Measurements from ENCODE around the gene PALM. TPM values are rescaled to one million over a fixed set of nuclear protein-coding genes. Genes with fewer than 3 reads are reported as not detected.

Gene PALM
- total RNA-seq, 6 experiments from 2014 or later: 4.6 to 12.7 (median 7.1) TPM

DNA sequence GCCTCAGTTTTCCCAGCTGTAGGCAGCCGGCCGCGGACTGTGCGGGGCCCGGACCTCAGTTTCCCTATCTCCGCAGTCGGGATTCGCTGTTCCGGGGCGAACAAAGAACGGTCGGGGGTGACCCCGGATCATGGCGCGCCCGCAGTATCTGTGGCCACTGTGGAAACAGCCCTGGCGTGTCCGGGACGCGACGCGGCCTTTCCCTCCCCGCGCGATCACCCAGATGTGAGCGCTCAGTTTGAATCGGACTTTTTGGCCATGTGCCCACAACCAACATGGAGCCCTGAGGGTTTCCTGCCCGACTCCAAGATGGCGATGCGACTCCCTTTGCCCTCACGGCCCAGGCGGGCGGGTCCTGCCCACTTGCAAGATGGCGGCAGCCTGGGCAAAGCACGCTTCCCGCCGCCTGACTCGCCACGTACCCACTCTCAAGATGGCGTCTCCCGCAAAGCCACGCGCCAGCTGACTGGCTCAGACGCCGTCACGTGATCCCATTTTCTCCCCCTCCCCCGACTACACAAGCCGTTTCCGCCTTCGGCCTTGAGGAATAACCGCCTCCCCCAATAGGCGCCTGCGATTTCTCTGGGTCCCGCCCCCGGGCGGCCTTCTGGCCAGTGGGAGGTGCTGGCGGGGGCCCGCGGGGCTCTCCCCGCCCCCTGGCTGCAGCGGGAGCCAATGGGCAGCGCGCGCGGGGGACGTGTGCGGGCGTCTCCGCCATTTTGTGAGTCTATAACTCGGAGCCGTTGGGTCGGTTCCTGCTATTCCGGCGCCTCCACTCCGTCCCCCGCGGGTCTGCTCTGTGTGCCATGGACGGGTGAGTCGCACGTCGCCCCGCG lies 88.2 kb downstream of the PALM start, which contains the start of gene PTBP1:
Gene PTBP1, plus strand, starts transcription at position 761 of the 836 bp plus-strand sequence. Its CDS starts 46 bp downstream, at position 807.
- Histone ChIP-seq H3K27ac (peak within 1 kb of the TSS; percentile 95 to 97 (median 96)), H3K9me3 (no peaks in the 10 kb centered on the region), H3K36me3 (peaks cover 0 to 9% (median 2%) of the 10 kb centered on the region in 4 donors), H3K4me1 (peaks cover 0 to 29% (median 19%) of the 10 kb centered on the region in 4 donors), H3K27me3 (no peaks in the 10 kb centered on the region), H3K4me3 (peak within 1 kb of the TSS; percentile 90 to 95 (median 93))
- WGBS (ENCODE audit: insufficient coverage, low coverage, low lambda C conversion rate, missing lambda C conversion rate): under 1% methylated on average over 23 of the region's 83 CpGs
- DNase-seq (peak; percentile 100), ATAC-seq (peak; percentile 79 to 90 (median 86))
- intact Hi-C loops (cut with DNase I): no loop called here
- TF ChIP-seq, protein P1, sequence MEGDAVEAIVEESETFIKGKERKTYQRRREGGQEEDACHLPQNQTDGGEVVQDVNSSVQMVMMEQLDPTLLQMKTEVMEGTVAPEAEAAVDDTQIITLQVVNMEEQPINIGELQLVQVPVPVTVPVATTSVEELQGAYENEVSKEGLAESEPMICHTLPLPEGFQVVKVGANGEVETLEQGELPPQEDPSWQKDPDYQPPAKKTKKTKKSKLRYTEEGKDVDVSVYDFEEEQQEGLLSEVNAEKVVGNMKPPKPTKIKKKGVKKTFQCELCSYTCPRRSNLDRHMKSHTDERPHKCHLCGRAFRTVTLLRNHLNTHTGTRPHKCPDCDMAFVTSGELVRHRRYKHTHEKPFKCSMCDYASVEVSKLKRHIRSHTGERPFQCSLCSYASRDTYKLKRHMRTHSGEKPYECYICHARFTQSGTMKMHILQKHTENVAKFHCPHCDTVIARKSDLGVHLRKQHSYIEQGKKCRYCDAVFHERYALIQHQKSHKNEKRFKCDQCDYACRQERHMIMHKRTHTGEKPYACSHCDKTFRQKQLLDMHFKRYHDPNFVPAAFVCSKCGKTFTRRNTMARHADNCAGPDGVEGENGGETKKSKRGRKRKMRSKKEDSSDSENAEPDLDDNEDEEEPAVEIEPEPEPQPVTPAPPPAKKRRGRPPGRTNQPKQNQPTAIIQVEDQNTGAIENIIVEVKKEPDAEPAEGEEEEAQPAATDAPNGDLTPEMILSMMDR (IDR thresholded peaks at IDR 0.05): peak in 3 of 4 donors; percentile 12 to 36 (median 30)
- TF ChIP-seq POLR2A (IDR thresholded peaks at IDR 0.05): peak; percentile 71

Other genes starting within 250 kb of the PALM start
- 10 to 100 TPM; 48.4 to 69.9 (median 59.1) TPM for gene SHC2, start 247.9 kb upstream of the PALM start, total RNA-seq
- under 1 TPM; 0.11 to 0.69 (median 0.31) TPM for gene MADCAM1, start 212.4 kb upstream of the PALM start, total RNA-seq
- gene TPGS1, start 201.4 kb upstream of the PALM start, total RNA-seq: 10 to 100 TPM in 3 of 6 experiments, 1 to 10 TPM in 3; 8.2 to 42.2 (median 10.3) TPM
- 10 to 100 TPM; 44.8 to 81.8 (median 49.5) TPM for gene CDC34, start 177.2 kb upstream of the PALM start, total RNA-seq
- gene GZMM, start 164.9 kb upstream of the PALM start, total RNA-seq: under 1 TPM in 3 of 6 experiments, not detected in 3; 0.59 to 0.95 (median 0.74) TPM
- 100 to 1,000 TPM in 4 of 6 experiments, 10 to 100 TPM in 2; 88.6 to 369 (median 124) TPM for gene BSG, start 136.3 kb upstream of the PALM start, total RNA-seq
- under 1 TPM in 5 of 6 experiments, not detected in 1; 0.05 to 0.27 (median 0.09) TPM for gene HCN2, start 119.1 kb upstream of the PALM start, total RNA-seq
- gene POLRMT, start 75.4 kb upstream of the PALM start, total RNA-seq: 10 to 100 TPM; 25.9 to 42.9 (median 33.3) TPM
- gene FGF22, start 69.1 kb upstream of the PALM start, total RNA-seq: under 1 TPM in 1 of 6 experiments, not detected in 5; 0.15 TPM
- 10 to 100 TPM; 18.3 to 85.0 (median 28.8) TPM for gene RNF126, start 45.7 kb upstream of the PALM start, total RNA-seq
- gene FSTL3, start 32.5 kb upstream of the PALM start, total RNA-seq: 10 to 100 TPM in 3 of 6 experiments, 1 to 10 TPM in 3; 4.2 to 18.7 (median 10.4) TPM
- gene PRSS57, start 13.5 kb upstream of the PALM start, total RNA-seq: under 1 TPM in 1 of 6 experiments, not detected in 5; 0.20 TPM
- gene MISP, start 42.2 kb downstream of the PALM start, total RNA-seq: under 1 TPM in 1 of 6 experiments, not detected in 5; 0.09 TPM
- gene PTBP1, start 88.5 kb downstream of the PALM start, total RNA-seq: 100 to 1,000 TPM in 5 of 6 experiments, 10 to 100 TPM in 1; 91.1 to 150 (median 129) TPM
- gene PLPPR3, start 113.0 kb downstream of the PALM start, total RNA-seq: not detected
- 1 to 10 TPM in 2 of 6 experiments, under 1 TPM in 1, not detected in 3; 0.15 to 3.6 (median 1.8) TPM for gene AZU1, start 118.9 kb downstream of the PALM start, total RNA-seq
- 1 to 10 TPM in 2 of 6 experiments, not detected in 4; 2.3 to 2.9 TPM for gene PRTN3, start 132.1 kb downstream of the PALM start, total RNA-seq
- 1 to 10 TPM in 2 of 6 experiments, under 1 TPM in 1, not detected in 3; 0.59 to 4.2 (median 3.3) TPM for gene ELANE, start 143.4 kb downstream of the PALM start, total RNA-seq
- gene CFD, start 150.7 kb downstream of the PALM start, total RNA-seq: 1 to 10 TPM; 3.5 to 9.6 (median 7.8) TPM
- 10 to 100 TPM; 32.0 to 35.7 (median 33.3) TPM for gene MED16, start 184.3 kb downstream of the PALM start, total RNA-seq
- gene RNU6-9, start 184.5 kb downstream of the PALM start, total RNA-seq: not detected
- 10 to 100 TPM; 14.5 to 28.2 (median 20.5) TPM for gene R3HDM4, start 204.3 kb downstream of the PALM start, total RNA-seq
- gene KISS1R, start 208.4 kb downstream of the PALM start, total RNA-seq: under 1 TPM in 1 of 6 experiments, not detected in 5; 0.47 TPM
- gene ARID3A, start 217.1 kb downstream of the PALM start, total RNA-seq: 1 to 10 TPM in 5 of 6 experiments, under 1 TPM in 1; 0.74 to 5.3 (median 1.9) TPM